WTC11 (cell line): Measurements from ENCODE around the gene PRKCQ. TPM values are rescaled to one million over a fixed set of nuclear protein-coding genes. Genes with fewer than 3 reads are reported as not detected.

Source experiments
- ATAC-seq: fragments of 200-7000 bp; cut with Tn5 transposase; 2 replicates; pipeline ENCODE4 v1.10.0; 2021; ENCODE audit warnings: mild to moderate bottlenecking, moderate library complexity
- CTCF ChIA-PET: fragments of 300-600 bp; sonication (Branson Sonifier 250); formaldehyde crosslinking; loops from one replicate; lab custom pipeline; 2021; ENCODE audit warnings: antibody characterized with exemption; lab: Charles Lee
- POLR2A ChIA-PET: fragments of 350-600 bp; sonication (Branson Sonifier 250); formaldehyde crosslinking; loops from one replicate; lab custom pipeline; 2021; ENCODE audit warnings: antibody characterized with exemption; lab: Charles Lee
- DNase-seq: peaks from one replicate; pipeline ENCODE4 v3.0.0; 2021; ENCODE audit warnings: low spot score
- H3K27ac Mint-ChIP-seq: 2 replicates; pipeline ENCODE4 v1.8.0; 2021; ENCODE audit warnings: mixed read lengths
- H3K27me3 Mint-ChIP-seq: 2 replicates; pipeline ENCODE4 v1.8.0; 2021; ENCODE audit warnings: low read depth, mild to moderate bottlenecking, moderate library complexity, mixed read lengths
- H3K36me3 Mint-ChIP-seq: 2 replicates; pipeline ENCODE4 v1.8.0; 2021; ENCODE audit warnings: mixed read lengths
- H3K4me1 Mint-ChIP-seq: 2 replicates; pipeline ENCODE4 v1.8.0; 2022; ENCODE audit warnings: mixed read lengths
- H3K4me3 Mint-ChIP-seq: 2 replicates; pipeline ENCODE4 v1.8.0; 2021; ENCODE audit warnings: mild to moderate bottlenecking, moderate library complexity, mixed read lengths
- H3K9me3 Mint-ChIP-seq: 2 replicates; pipeline ENCODE4 v1.8.0; 2021; ENCODE audit warnings: mixed read lengths
- ELF4 ChIP-seq: sonication (generic); formaldehyde crosslinking; IDR thresholded peaks from 2 replicates; pipeline ENCODE4 v1.8.1; 2022; ENCODE audit warnings: low read depth, mild to moderate bottlenecking, moderate library complexity, missing genetic modification reagents
- EMX1 ChIP-seq: fragments of 250-450 bp; sonication (Bioruptor Pico); IDR thresholded peaks from 2 replicates; pipeline ENCODE4 v1.8.0; 2021; ENCODE audit warnings: mild to moderate bottlenecking
- ERG ChIP-seq: fragments of 250-450 bp; sonication (Bioruptor Pico); IDR thresholded peaks from 2 replicates; pipeline ENCODE4 v1.8.0; 2021; ENCODE audit warnings: mild to moderate bottlenecking
- ESRRA ChIP-seq: sonication (generic); formaldehyde crosslinking; IDR thresholded peaks from 2 replicates; pipeline ENCODE4 v1.8.1; 2022; ENCODE audit warnings: mild to moderate bottlenecking, missing genetic modification reagents, borderline replicate concordance
- ETV6 ChIP-seq: sonication (generic); formaldehyde crosslinking; IDR thresholded peaks from 2 replicates; pipeline ENCODE4 v1.8.1; 2022; ENCODE audit warnings: mild to moderate bottlenecking, missing genetic modification reagents
- FOXJ3 ChIP-seq: sonication (generic); formaldehyde crosslinking; IDR thresholded peaks from 2 replicates; pipeline ENCODE4 v1.9.0; 2021; ENCODE audit warnings: missing genetic modification reagents, mild to moderate bottlenecking, borderline replicate concordance
- FOXP1 ChIP-seq: sonication (generic); formaldehyde crosslinking; IDR thresholded peaks from 2 replicates; pipeline ENCODE4 v1.8.0; 2022; ENCODE audit warnings: missing genetic modification reagents, mild to moderate bottlenecking, moderate library complexity, borderline replicate concordance
- GABPB1 ChIP-seq: sonication (generic); formaldehyde crosslinking; IDR thresholded peaks from 2 replicates; pipeline ENCODE4 v1.8.1; 2023; ENCODE audit warnings: mild to moderate bottlenecking, missing genetic modification reagents
- JAZF1 ChIP-seq: fragments of 250-450 bp; sonication (Bioruptor Pico); IDR thresholded peaks from 2 replicates; pipeline ENCODE4 v1.9.0; 2021; ENCODE audit warnings: moderate library complexity, mild to moderate bottlenecking, inconsistent platforms
- MYBL2 ChIP-seq: sonication (generic); formaldehyde crosslinking; IDR thresholded peaks from 2 replicates; pipeline ENCODE4 v1.8.1; 2023; ENCODE audit warnings: mild to moderate bottlenecking, moderate library complexity, missing genetic modification reagents
- NR3C1 ChIP-seq: sonication (generic); formaldehyde crosslinking; conservative IDR thresholded peaks from 2 replicates; pipeline ENCODE4 v1.8.1; 2023; ENCODE audit warnings: low read depth, mild to moderate bottlenecking, missing genetic modification reagents
- PRDM15 ChIP-seq: sonication (generic); formaldehyde crosslinking; IDR thresholded peaks from 2 replicates; pipeline ENCODE4 v1.8.0; 2022; ENCODE audit warnings: missing genetic modification reagents
- PREB ChIP-seq: sonication (generic); formaldehyde crosslinking; IDR thresholded peaks from 2 replicates; pipeline ENCODE4 v1.8.1; 2022; ENCODE audit warnings: mild to moderate bottlenecking, missing genetic modification reagents, moderate library complexity, borderline replicate concordance
- RORB ChIP-seq: fragments of 250-450 bp; sonication (Bioruptor Pico); IDR thresholded peaks from 2 replicates; pipeline ENCODE4 v1.9.0; 2021; ENCODE audit warnings: mild to moderate bottlenecking
- TEAD1 ChIP-seq: sonication (generic); formaldehyde crosslinking; IDR thresholded peaks from 2 replicates; pipeline ENCODE4 v1.8.0; 2022; ENCODE audit warnings: mild to moderate bottlenecking, missing genetic modification reagents
- TEAD4 ChIP-seq: sonication (generic); formaldehyde crosslinking; IDR thresholded peaks from 2 replicates; pipeline ENCODE4 v1.8.0; 2022; ENCODE audit warnings: mild to moderate bottlenecking, missing genetic modification reagents
- USF2 ChIP-seq: sonication (generic); formaldehyde crosslinking; IDR thresholded peaks from 2 replicates; pipeline ENCODE4 v1.8.1; 2023; ENCODE audit warnings: mild to moderate bottlenecking, missing genetic modification reagents, moderate library complexity
- ZMAT4 ChIP-seq: fragments of 250-450 bp; sonication (Bioruptor Pico); IDR thresholded peaks from 2 replicates; pipeline ENCODE4 v1.9.0; 2021; ENCODE audit warnings: mild to moderate bottlenecking
- ZNF138 ChIP-seq: sonication (generic); formaldehyde crosslinking; conservative IDR thresholded peaks from 2 replicates; pipeline ENCODE4 v1.8.1; 2022; ENCODE audit warnings: mild to moderate bottlenecking, moderate library complexity, missing genetic modification reagents
- ZNF512 ChIP-seq: sonication (generic); formaldehyde crosslinking; IDR thresholded peaks from 2 replicates; pipeline ENCODE4 v1.8.1; 2022; ENCODE audit warnings: missing genetic modification reagents, borderline replicate concordance
- ZNF532 ChIP-seq: fragments of 250-450 bp; sonication (Bioruptor Pico); IDR thresholded peaks from 2 replicates; pipeline ENCODE4 v1.9.0; 2021; ENCODE audit warnings: mild to moderate bottlenecking, borderline replicate concordance
- total RNA-seq: library from RNA; stranded (reverse); gene quantifications from 3 replicates; pipeline ENCODE4 v1.2.3, GENCODE V29; 2021

PRKCQ gene
- total RNA-seq, 1 experiment from 2014 or later = 8.7 TPM

GRCh38 chr10:6430423-6430980 is 149.6 kb downstream of the PRKCQ start:
- ChIA-PET POLR2A (no interaction called here), CTCF (interaction anchor here (1.5 kb wide), 1 partner anchor 15 kb away, joined by 3 read pairs; no protein-coding TSS in a partner anchor)
- TF ChIP-seq TEAD1 (CRISPR knock-in tag) (no peak), ZNF512 (CRISPR knock-in tag) (no peak), PRDM15 (no peak), ZMAT4 (CRISPR knock-in tag) (no peak), ESRRA (CRISPR knock-in tag) (no peak), RORB (CRISPR knock-in tag) (no peak), GABPB1 (CRISPR knock-in tag) (no peak), TEAD4 (CRISPR knock-in tag) (no peak), FOXP1 (CRISPR knock-in tag) (no peak), ZNF138 (CRISPR knock-in tag) (no peak), JAZF1 (CRISPR knock-in tag) (no peak), NR3C1 (CRISPR knock-in tag) (no peak), PREB (CRISPR knock-in tag) (no peak), ERG (CRISPR knock-in tag) (no peak), ETV6 (no peak)
- ATAC-seq (no peak), DNase-seq (no peak)
- H3K27ac Mint-ChIP-seq = no peak overlapping the region
- H3K36me3 Mint-ChIP-seq = no peaks in the 10 kb centered on the region; the same call in 1 of the 2 replicates
- no peaks in the 10 kb centered on the region for H3K4me1 Mint-ChIP-seq
- no peaks in the 10 kb centered on the region for H3K27me3 Mint-ChIP-seq
- H3K4me3 Mint-ChIP-seq = no peak overlapping the region
- no peaks in the 10 kb centered on the region for H3K9me3 Mint-ChIP-seq

- H3K27me3 Mint-ChIP-seq = no peaks in the 10 kb centered on the region; the same call in 1 of the 2 replicates
- DNase-seq = no peak
- no peak for TF ChIP-seq ZNF532
- no peak for TF ChIP-seq EMX1 (CRISPR knock-in tag)
- no peak for TF ChIP-seq ELF4 (CRISPR knock-in tag)
- TF ChIP-seq USF2 (CRISPR knock-in tag) = no peak
- no peak for TF ChIP-seq MYBL2 (CRISPR knock-in tag)
- no peak for TF ChIP-seq FOXJ3 (CRISPR knock-in tag)
- POLR2A ChIA-PET = no interaction called here
- H3K36me3 Mint-ChIP-seq = no peaks in the 10 kb centered on the region; the same call in 1 of the 2 replicates
- H3K27ac Mint-ChIP-seq = no peak overlapping the region
- CTCF ChIA-PET = no interaction called here
- no peaks in the 10 kb centered on the region for H3K4me1 Mint-ChIP-seq
- H3K9me3 Mint-ChIP-seq = no peaks in the 10 kb centered on the region
- H3K4me3 Mint-ChIP-seq = no peak overlapping the region
- ATAC-seq = no peak
These were observed 152.6 kb downstream of the PRKCQ start for GRCh38 chr10:6427357-6427959.
